Mesothelial cell of epicardium (in vitro differentiated cells): ENCODE measurements around the gene OPCML. TPM values are rescaled to one million over a fixed set of nuclear protein-coding genes. Genes with fewer than 3 reads are reported as not detected.

Source experiments
- DNase-seq, 2 experiments: peaks; one replicate each; pipeline ENCODE4 v3.0.0; 2021; ENCODE audit warnings: low spot score in 2 of 2; ENCODE audit not compliant: unreplicated experiment in 2 of 2
- H3K27ac Mint-ChIP-seq: 2 replicates; pipeline ENCODE4 v1.8.0; 2021; ENCODE audit warnings: mixed read lengths
- H3K27me3 Mint-ChIP-seq: 2 replicates; pipeline ENCODE4 v1.8.0; 2021; ENCODE audit warnings: low read depth, mixed read lengths
- H3K36me3 Mint-ChIP-seq: 2 replicates; pipeline ENCODE4 v1.8.0; 2021; ENCODE audit warnings: mixed read lengths
- H3K4me1 Mint-ChIP-seq: 2 replicates; pipeline ENCODE4 v1.8.0; 2021; ENCODE audit warnings: mixed read lengths
- H3K4me3 Mint-ChIP-seq: 2 replicates; pipeline ENCODE4 v1.8.0; 2021; ENCODE audit warnings: mild to moderate bottlenecking, moderate library complexity, mixed read lengths
- H3K9me3 Mint-ChIP-seq: 2 replicates; pipeline ENCODE4 v1.8.0; 2021; ENCODE audit warnings: mixed read lengths
- CTCF ChIP-seq: fragments of 200-600 bp; sonication (generic); IDR thresholded peaks from one replicate; pipeline ENCODE4 v1.5.0; 2021; ENCODE audit warnings: antibody characterized with exemption; ENCODE audit not compliant: unreplicated experiment
- total RNA-seq: library from RNA; stranded (reverse); gene quantifications from 3 replicates; pipeline ENCODE4 v1.2.1, GENCODE V29; 2021

Gene OPCML
- total RNA-seq, 1 donor from 2014 or later: 3.0 TPM

- Mint-ChIP-seq H3K4me3 (no peak overlapping the region), H3K27ac (no peak overlapping the region), H3K36me3 (no peaks in the 10 kb centered on the region), H3K9me3 (peaks cover 24% of the 10 kb centered on the region), H3K4me1 (peaks cover 5% of the 10 kb centered on the region), H3K27me3 (no peaks in the 10 kb centered on the region)
- no peak for DNase-seq
- TF ChIP-seq CTCF: no peak
Measured at GRCh38 chr11:132463295-132464002, 1068.9 kb downstream of the OPCML start.

GRCh38 chr11:132459736-132460135 is 1072.6 kb downstream of the OPCML start:
- Mint-ChIP-seq H3K27ac (no peak overlapping the region), H3K4me1 (peaks cover 10% of the 10 kb centered on the region), H3K36me3 (no peaks in the 10 kb centered on the region), H3K27me3 (no peaks in the 10 kb centered on the region), H3K9me3 (peaks cover 24% of the 10 kb centered on the region), H3K4me3 (no peak overlapping the region)
- no peak for DNase-seq
- TF ChIP-seq CTCF: no peak

GRCh38 chr11:132457445-132457844 is 1074.9 kb downstream of the OPCML start:
- Mint-ChIP-seq H3K9me3 (peaks cover 24% of the 10 kb centered on the region), H3K4me1 (peaks cover 7% of the 10 kb centered on the region), H3K27me3 (no peaks in the 10 kb centered on the region), H3K4me3 (no peak overlapping the region), H3K27ac (no peak overlapping the region), H3K36me3 (no peaks in the 10 kb centered on the region)
- no peak for DNase-seq
- no peak for TF ChIP-seq CTCF

GRCh38 chr11:132456751-132457328 is 1075.5 kb downstream of the OPCML start:
- H3K9me3 Mint-ChIP-seq: peaks cover 23% of the 10 kb centered on the region
- H3K27me3 Mint-ChIP-seq: no peaks in the 10 kb centered on the region
- no peak overlapping the region for H3K4me3 Mint-ChIP-seq
- H3K4me1 Mint-ChIP-seq: peaks cover 9% of the 10 kb centered on the region
- no peak overlapping the region for H3K27ac Mint-ChIP-seq
- H3K36me3 Mint-ChIP-seq: no peaks in the 10 kb centered on the region
- no peak for DNase-seq
- no peak for TF ChIP-seq CTCF

- no peak for TF ChIP-seq CTCF
- no peaks in the 10 kb centered on the region for H3K27me3 Mint-ChIP-seq
- H3K9me3 Mint-ChIP-seq: peaks cover 6% of the 10 kb centered on the region
- no peak overlapping the region for H3K27ac Mint-ChIP-seq
- no peak for DNase-seq
- no peaks in the 10 kb centered on the region for H3K36me3 Mint-ChIP-seq
- peaks cover 14% of the 10 kb centered on the region for H3K4me1 Mint-ChIP-seq
- H3K4me3 Mint-ChIP-seq: no peak overlapping the region
Measured at GRCh38 chr11:132455044-132455443, 1077.3 kb downstream of the OPCML start.
